Skin epidermis (tissue), 12 donors: ENCODE data around the gene DIP2C.
"Not testable (repeated sequence)": the region's sequence is repeated elsewhere in the genome, so short reads cannot be mapped to it uniquely, and the experiment has no call there.

Experiments
- H3K27ac ChIP-seq, 21 experiments: fragments of 200-600 bp; sonication (generic) in 11 of 21; one replicate each; pipeline ENCODE4 v1.5.0; 2020; ENCODE audit warnings: mild to moderate bottlenecking in 3 of 21, inconsistent platforms in 2 of 21, moderate library complexity in 2 of 21
- H3K4me3 ChIP-seq, 7 experiments: fragments of 200-600 bp; sonication (generic) in 2 of 7; one replicate each; pipeline ENCODE4 v1.5.0; 2020; ENCODE audit warnings: inconsistent platforms in 2 of 7, mild to moderate bottlenecking in 2 of 7, moderate library complexity in 1 of 7

The DIP2C gene

DNA sequence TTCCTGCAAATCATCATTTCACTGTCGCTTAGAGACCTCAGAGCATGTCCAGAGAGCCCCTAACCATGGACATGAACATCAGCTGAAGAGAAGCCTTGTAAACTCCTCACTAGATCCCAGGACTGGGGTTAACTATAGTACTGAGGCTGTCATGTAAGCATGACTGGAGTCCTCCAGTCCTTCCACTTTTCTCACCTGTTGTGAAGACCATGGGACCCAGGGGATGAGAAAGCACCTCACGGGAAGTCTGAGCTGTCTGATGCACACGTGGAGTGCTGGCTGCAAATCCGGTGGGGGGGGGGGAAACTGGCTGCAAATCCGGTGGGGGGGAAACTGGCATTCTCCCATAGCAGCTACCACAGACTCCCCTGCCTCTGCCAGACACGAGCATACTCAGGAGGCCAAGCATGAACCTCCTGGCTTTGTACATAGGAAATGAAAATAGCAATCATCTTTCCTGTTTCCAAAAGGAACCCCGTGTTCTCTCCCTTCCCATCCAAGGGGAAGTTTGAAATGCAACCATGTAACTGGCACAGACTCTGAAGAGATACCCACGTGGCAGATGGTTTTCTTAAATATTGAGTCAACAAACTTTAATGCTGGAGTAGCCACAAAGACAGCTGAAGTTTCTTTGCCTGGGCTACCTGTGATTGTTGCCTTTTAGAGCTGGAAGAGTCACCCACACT, 292.8 kb downstream of the DIP2C start:
- no peak overlapping the region for H3K27ac ChIP-seq
- H3K4me3 ChIP-seq: no peak overlapping the region

DNA sequence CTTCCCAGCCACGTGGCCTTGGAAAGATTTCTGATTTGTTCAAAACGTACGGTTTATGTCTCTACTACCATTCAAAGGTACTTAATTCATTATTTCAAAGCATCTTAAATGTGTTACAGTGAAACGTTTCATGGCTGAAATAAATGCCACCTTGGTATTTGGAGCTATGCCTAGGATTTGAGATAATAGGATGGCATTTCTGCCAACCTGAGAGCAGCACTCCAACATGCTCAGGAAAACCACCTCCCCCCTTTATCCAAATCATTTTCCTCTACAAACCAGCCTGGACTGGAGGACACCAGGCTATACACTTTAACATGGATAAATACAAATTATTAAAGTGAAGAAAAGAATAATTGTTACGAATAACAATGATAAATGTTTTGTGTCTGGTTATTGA, 293.4 kb downstream of the DIP2C start:
- Histone ChIP-seq H3K27ac (peak overlapping the region in 2 of 21 experiments; percentile 2 to 6), H3K4me3 (no peak overlapping the region)

DNA sequence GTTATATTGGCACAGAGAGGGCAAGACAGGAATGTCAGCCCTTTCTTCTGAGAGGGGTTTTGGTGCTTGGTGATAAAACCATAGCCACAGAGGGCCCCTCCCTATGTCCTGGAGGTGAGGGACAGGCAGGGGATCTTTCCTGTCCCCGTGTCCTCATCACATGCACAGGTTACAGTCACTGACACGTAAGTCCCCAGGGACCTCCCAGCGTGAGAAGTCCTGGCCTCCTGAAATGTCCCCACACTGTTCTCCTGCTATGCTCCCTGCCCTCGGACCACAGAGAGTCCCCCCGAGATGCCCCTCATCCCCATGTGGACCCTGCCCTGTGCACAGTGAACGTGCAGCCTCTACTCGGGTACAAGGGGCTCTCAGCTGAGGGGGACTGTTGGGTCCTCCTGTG, 293.8 kb downstream of the DIP2C start:
- H3K4me3 ChIP-seq: no peak overlapping the region
- H3K27ac ChIP-seq: peak overlapping the region in 4 of 21 experiments; percentile 2 to 38 (median 12)

DNA sequence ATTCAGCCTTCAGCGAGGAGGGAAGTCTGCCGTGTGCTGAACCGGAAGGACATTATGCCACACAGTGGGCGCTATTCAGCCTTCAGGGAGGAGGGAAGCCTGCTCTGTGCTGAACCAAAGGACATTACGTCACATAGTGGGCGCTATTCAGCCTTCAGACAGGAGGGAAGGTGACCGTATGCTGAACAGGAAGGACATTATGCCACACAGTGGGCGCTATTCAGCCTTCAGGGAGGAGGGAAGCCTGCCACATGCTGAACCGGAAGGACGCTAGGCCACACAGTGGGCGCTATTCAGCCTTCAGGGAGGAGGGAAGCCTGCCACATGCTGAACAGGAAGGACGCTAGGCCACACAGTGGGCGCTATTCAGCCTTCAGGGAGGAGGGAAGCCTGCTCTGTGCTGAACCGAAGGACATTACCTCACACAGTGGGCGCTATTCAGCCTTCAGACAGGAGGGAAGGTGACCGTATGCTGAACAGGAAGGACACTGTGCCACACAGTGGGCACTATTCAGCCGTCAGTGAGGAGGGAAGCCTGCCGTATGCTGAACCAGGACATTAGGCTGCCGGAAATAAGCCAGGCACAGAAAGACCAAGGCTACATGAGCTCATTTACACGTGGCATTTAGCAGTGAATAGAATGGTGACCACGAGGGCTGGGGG, 294.9 kb downstream of the DIP2C start:
- H3K4me3 ChIP-seq: not testable (repeated sequence)
- peak overlapping the region in 15 of 21 experiments; percentile 21 to 74 (median 45) for H3K27ac ChIP-seq

DNA sequence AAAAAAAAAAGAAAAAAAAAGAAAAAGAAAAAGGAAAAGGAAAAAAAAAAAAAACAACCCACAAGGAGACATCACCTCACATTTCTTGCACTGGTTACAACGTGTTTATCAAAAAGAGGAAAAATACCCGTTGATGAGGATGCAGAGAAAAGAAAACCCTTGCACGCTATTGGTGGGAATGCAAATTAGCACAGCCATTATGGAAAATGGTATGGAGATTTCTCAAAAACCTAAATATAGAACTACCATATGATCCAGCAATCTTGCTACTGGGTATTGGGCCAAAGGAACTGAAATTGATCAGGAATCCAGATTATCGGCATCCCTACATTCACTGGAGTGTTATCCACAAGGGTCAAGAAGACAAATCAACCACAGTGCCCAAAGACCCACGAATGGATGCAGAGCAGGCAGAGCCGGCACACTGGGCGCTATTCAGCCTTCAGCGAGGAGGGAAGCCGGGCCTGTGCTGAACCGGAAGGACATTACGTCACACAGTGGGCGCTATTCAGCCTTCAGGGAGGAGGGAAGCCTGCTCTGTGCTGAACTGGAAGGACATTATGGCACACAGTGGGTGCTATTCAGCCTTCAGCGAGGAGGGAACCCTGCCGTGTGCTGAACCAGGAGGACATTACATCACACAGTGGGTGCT, 295.6 kb downstream of the DIP2C start:
- Histone ChIP-seq H3K4me3 (no peak overlapping the region), H3K27ac (peak overlapping the region in 11 of 21 experiments; percentile 21 to 74 (median 51))

DNA sequence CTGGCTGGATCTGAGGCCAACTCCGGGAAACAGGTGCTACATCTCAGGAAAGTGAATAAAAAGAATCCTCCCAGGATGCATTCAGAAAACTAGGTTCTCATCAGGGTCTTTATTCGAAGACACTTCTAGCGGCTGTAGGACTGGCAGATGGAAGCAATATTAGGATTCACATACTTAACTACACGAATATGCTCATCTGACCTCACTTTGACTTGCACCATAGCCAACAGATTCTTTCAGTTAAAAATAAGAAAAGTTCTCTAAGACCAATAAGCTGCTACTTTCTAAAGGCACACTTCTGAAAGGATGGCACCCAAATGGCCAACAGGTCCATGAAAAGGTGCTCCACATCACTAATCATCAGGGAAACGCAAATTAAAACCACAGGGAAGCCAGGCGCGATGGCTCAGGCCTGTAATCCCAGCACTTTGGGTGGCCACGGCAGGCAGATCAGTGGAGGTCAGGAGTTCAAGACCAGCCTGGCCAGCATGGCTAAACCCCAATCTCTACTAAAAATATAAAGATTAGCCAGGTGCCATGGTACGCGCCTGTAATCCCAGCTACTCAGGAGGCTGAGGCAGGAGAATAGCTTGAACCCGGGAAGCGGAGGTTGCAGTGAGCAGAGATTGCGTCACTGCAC, 296.2 kb downstream of the DIP2C start:
- Histone ChIP-seq H3K4me3 (no peak overlapping the region), H3K27ac (no peak overlapping the region)

DNA sequence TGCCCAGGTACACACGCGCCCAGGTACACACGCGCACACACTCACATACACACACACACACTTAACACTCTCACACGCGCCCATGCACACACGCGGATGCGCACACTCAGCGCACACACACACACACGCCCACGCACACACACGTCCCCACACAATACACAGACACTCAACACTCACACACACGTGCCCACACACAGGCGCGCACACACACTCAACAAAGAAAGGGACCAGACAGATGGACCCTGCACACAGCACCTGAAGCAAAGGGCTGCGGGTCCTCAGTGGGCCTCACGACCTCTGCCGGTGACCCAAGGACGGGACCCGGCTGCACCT, 296.8 kb downstream of the DIP2C start:
- Histone ChIP-seq H3K27ac (peak overlapping the region in 2 of 21 experiments; percentile 31 to 33), H3K4me3 (no peak overlapping the region)

DNA sequence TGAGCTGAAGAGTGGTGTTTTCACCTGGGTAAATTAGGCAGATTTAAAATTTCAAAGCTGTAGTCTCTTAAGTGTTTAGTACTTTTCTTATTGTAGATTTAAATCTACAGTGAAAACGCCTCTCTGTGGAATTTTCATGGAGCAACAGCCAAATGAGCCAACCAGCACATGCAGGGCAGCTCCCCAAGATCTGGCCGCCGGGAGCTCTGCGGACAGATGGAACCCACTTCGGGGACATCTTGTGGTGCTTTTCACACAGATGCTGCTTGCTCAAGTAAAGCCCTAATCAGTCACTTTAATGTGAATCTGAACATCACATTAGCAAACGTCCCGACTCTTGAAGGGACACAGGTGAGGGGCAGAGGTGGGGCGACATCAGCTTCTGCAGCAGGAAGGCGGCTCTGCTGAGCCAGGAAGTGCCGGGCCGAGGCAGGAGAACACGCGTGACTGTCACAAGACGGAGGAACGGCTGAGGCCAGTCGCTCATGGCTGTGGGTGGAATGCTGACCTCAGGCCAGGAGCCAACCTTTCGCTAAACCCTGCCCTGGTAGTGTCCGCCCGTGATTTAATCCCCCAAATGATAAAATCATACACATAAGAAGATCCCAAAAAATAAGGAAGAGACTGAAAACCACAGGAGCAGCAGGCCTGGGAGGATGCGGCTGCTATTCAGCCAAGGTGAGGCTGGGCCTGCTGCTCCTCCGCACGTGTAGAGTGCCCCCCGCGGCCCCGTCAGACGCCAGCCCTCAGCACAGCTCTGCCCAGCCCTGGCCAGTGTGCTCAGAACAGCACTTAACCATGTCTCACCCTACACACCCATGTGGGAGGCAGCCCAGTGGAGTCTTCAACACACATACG, 297.4 kb downstream of the DIP2C start:
- no peak overlapping the region for H3K4me3 ChIP-seq
- peak overlapping the region in 4 of 21 experiments; percentile 8 to 60 (median 26) for H3K27ac ChIP-seq

DNA sequence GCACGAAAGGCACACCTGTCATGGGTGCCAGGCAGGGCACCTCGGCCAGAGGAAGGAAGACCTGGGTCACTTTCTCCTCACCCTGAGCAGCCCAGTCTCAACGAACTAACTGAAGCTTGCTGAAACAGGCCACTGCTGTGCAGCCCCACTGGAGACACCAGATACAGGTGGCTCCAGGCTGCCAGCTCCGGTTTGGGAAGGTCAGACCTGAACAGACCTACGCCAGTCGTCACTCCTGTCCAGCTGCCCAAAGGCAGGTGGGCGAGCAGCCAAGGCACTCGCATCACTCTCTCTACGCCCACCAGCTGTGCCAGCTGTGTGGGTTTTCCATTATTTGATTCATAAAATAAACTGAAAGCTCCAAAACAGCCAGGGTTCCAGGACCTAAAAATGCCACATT, 298.2 kb downstream of the DIP2C start:
- no peak overlapping the region for H3K4me3 ChIP-seq
- peak overlapping the region in 3 of 21 experiments; percentile 8 to 60 (median 20) for H3K27ac ChIP-seq

DNA sequence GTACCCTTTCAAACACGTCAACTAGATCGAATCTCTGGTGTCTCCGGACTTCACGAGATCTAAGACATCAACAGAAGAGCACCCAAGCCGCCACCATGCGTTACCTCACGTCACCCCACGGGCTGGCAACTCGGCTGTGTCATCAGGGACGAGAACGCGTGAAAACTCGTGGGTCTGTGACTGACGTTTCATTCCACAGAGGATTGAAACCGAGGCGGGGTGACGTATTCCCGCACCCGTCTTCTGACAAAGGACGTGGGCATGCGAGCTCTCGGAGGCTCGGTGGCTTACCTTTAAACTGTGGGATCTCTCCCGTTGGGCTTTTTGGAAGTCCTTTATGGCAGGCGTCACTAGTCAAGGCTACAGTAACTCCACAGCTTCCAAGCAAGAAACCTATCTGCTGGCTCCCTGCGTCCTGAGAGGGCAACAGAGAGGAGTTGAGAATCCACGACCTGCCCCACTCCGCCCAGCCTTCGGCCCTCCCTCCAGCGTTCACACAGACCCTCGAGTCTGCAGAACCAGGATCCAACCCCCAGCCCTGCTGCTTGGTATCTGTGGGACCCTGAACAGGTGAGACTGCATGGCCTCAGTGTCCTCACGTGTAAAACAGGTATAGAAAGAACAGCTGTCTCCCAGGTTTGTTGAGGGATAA, 298.9 kb downstream of the DIP2C start:
- Histone ChIP-seq H3K27ac (peak overlapping the region in 1 of 21 experiments; percentile 60), H3K4me3 (no peak overlapping the region)

DNA sequence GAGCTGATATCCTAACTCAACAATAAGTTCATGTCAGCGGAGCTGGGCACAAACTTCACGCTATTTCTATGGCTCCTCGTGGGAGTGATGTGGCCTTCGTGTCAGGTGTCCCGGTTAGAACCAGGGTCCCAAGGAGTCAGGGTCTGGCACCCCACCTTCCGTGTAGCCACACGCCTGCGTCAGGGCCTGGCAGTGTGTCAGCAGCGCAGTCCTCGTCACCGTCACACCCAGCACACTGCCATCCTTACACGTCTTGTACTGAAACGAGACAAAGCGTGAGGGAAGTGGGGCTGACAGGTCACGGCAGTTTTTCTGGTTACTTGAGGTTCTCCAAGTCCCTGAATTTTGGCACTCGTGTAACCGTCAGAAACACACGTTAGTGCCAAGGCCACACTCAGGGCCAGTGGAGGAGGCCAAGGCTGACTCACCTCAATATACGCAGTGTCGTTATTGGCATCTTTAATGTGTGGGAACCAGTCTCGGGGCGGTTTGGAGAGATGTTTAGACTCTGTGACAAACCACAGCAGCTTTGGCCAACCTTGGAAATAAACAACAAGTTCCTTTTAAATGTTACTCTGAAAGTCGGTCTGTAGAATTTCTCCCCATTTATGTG, 299.5 kb downstream of the DIP2C start:
- H3K4me3 ChIP-seq: no peak overlapping the region
- no peak overlapping the region for H3K27ac ChIP-seq

DNA sequence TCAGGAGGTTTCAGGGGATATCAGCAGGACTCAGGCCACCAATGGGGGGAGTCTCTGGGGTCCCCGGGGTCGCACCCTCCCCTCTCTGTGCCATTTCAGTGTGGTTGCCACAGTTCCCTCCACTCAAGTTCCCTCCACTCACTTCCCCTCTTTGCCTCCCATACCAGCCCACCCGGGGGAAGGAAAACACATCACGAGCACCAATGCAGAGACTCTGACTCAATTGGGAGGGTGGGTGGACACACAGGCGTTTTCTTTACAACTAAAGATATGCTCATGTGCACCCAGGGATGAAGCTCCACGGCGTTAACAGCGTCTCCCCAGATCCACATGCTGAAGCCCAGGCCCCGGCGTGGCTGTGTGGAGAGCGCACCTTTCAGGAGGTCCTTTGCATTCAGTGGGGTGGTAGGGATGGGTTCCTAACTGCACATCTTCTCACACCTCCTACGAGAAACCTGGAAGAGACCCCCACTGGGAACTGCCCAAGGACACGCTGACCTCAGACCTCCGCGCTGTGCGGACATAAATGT, 300.1 kb downstream of the DIP2C start:
- peak overlapping the region in 2 of 21 experiments; percentile 8 to 36 for H3K27ac ChIP-seq

DNA sequence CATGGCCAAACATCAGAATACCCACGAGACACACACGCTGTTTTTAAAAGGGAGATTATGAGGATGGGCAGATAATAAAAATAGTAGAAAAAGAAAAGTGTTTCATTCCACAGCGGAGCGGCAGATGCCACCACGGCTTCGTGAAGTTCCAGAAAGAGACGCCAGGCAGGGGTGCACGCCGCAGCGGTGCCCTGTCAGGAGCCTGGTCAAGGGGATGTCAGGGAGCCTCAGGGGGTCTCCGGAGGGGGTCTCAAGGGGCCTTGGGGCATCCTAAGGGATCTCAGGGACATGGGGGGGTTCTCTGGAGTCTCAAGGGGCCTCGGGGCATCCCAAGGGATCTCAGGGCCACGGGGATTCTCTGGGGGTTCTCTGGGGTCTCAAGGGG, 300.8 kb downstream of the DIP2C start:
- no peak overlapping the region for H3K4me3 ChIP-seq
- peak overlapping the region in 3 of 21 experiments; percentile 8 to 36 (median 10) for H3K27ac ChIP-seq

More for the DNA sequence above, 300.1 kb downstream of the DIP2C start:
- no peak overlapping the region for H3K4me3 ChIP-seq

DNA sequence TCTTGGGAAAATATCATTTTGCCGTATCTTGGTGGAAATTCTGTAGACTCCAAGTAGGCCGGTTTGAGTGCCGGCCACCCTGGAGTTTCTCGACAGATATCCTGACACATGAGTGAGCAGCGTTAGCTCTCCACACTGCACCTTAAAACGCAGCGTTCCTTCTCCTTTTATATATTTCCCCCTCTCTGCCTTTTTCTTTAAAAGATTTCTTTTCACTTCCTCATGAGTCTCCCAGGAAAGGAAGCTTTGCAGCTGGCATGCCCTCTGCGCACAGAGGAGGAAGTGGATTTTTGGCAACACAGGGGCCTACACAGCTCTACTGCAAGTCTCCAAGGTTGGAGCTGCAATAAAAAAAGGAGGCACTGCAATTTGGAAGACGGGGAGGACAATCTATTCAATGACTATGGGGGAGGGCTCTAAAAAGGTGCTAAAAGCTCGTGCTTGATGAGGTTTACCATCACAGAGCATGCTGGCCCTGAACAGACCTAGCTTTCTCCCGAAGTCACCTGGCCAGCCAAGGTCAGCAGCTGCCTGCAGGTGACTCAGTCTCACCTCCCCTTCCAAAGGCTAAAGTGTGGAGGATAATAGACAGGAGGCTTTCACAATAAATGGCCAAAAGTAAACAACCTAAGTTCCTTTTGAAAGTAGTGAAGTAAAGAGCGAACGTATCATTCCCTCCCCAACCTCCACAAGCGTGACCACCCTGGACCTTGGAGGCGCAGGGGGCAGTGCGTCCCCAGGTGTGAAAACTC, 301.4 kb downstream of the DIP2C start:
- H3K4me3 ChIP-seq: no peak overlapping the region
- H3K27ac ChIP-seq: peak overlapping the region in 5 of 21 experiments; percentile 8 to 62 (median 40)

DNA sequence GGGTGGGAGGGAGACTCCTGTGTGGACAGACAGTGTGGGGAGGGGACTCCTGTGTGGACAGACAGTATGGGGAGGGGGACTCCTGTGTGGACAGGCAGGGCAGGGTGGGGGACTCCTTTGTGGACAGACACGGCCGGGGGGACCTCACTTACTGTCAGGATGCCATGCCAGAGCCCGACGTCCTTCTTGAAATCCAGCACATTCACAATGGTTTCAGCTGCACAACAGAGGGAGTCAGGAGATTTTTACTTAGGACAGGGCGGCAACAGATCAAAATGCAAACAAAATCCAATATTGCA, 301.9 kb downstream of the DIP2C start:
- Histone ChIP-seq H3K27ac (peak overlapping the region in 6 of 21 experiments; percentile 11 to 63 (median 46)), H3K4me3 (no peak overlapping the region)

DNA sequence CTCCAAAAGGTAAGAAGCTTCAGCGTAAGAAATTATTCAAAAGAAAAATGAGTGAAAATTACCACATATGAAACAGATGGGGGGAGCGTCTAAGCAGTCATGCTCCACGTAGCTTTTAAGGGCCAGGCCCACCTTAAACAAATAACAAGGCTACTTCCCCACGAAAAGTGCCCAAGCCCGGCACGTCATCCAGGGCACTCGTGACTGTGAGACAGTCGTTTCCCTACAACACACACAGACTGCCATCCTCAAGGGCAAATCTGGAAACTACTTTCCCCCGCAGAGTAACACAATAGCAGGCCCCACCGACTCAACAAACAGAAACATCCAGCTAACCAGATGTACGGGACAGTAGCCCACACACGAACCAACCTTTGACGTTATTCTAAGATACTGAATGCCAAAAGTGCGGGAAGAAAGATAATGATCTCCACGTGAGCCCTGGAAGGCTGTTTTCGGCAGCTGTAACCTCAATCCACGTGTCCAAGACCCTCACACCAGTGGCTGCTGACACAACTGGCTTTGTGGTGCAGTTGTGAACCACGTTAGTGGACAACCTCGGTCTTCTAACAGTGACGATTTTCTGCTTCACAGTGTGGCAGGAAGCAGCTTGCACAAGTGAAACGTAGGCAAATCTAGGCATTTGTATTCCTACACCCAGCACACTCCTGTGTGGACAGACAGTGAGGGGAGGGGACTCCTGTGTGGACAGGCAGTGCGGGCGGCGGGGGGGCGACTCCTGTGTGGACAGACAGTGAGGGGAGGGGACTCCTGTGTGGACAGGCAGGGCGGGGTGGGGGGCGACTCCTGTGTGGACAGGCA, 302.5 kb downstream of the DIP2C start:
- Histone ChIP-seq H3K27ac (peak overlapping the region in 6 of 21 experiments; percentile 11 to 63 (median 46)), H3K4me3 (no peak overlapping the region)
